ENCODE data around the gene FOXD1. TPM values are rescaled to one million over a fixed set of nuclear protein-coding genes. Genes with fewer than 3 reads are reported as not detected.

FOXD1 gene
- total and polyA plus RNA-seq, 2 donors (not counting 3 experiments of a cell fraction or from before 2014, with no cell fraction given): 0.06 to 0.20 TPM

GRCh38 chr5:73491155-73491554 lies 42.6 kb upstream of the FOXD1 start:
- H4K20me1 ChIP-seq (replicated peaks; ENCODE audit: control insufficient read depth, extremely low read depth, insufficient read depth, low read length): no peaks in the 10 kb centered on the region
- no peak overlapping the region for H3K4me3 ChIP-seq (replicated peaks in 1 of 3; ENCODE audit: insufficient read depth in 1 of 3, low read depth in 1 of 3, low read length in 3 of 3)
- ChIA-PET CTCF (no interaction called here), POLR2A (no interaction called here)
- no peak overlapping the region for H2AFZ ChIP-seq (ENCODE audit: low read depth, low read length)
- TF ChIP-seq FOS (IDR thresholded peaks at IDR 0.05; ENCODE audit: borderline replicate concordance, insufficient read depth, low read length) (no peak), MYC (IDR thresholded peaks at IDR 0.05; ENCODE audit: low read depth, low read length) (no peak), EZH2 (IDR thresholded peaks at IDR 0.05; ENCODE audit: borderline replicate concordance, low read depth, low read length, severe bottlenecking) (no peak), POLR2AphosphoS5 (IDR thresholded peaks at IDR 0.05; ENCODE audit: insufficient read depth, low read depth, low read length) (no peak), GATA2 (IDR thresholded peaks at IDR 0.05; ENCODE audit: insufficient read depth, insufficient read length, low read depth, low read length) (no peak), POLR2A (IDR thresholded peaks at IDR 0.05; ENCODE audit: low read depth, low read length) (no peak), CTCF (IDR thresholded peaks at IDR 0.05; ENCODE audit: extremely low read depth in 1 of 2, insufficient read depth in 1 of 2, low read depth in 1 of 2, low read length in 2 of 2) (no peak), JUN (IDR thresholded peaks at IDR 0.05; ENCODE audit: borderline replicate concordance, insufficient read depth, insufficient read length, low read depth) (no peak), MAX (IDR thresholded peaks at IDR 0.05; ENCODE audit: insufficient read depth, insufficient read length) (no peak)
- H3K4me2 ChIP-seq (ENCODE audit: insufficient read depth, low read length): no peak overlapping the region
- peaks cover 5% of the 10 kb centered on the region for H3K4me1 ChIP-seq (ENCODE audit: control insufficient read depth, extremely low read depth, insufficient read depth, low read length)
- DNase-seq (ENCODE audit: low read depth, low spot score) (no peak), FAIRE-seq (no peak)
- H3K27ac ChIP-seq (ENCODE audit: insufficient read depth, low read depth, low read length): no peak overlapping the region
- no peaks in the 10 kb centered on the region for H3K9me1 ChIP-seq (replicated peaks; ENCODE audit: control insufficient read depth, extremely low read depth, insufficient read depth, low read length)
- H3K9ac ChIP-seq (replicated peaks; ENCODE audit: extremely low read depth, insufficient read depth, low read length): no peak overlapping the region
- intact Hi-C loops (cut with micrococcal nuclease) (no loop called here), dilution Hi-C loops (cut with MboI; ENCODE audit: extremely low pct_ligation_motif_present, low sequenced_read_pairs) (no loop called here)
- no peaks in the 10 kb centered on the region for H3K36me3 ChIP-seq (ENCODE audit: control insufficient read depth in 2 of 2, extremely low read depth in 1 of 2, insufficient read depth in 2 of 2, low read length in 2 of 2)
- H3K9me3 ChIP-seq (replicated peaks; ENCODE audit: control insufficient read depth, insufficient read depth, low read length): no peaks in the 10 kb centered on the region
- no peaks in the 10 kb centered on the region for H3K79me2 ChIP-seq (ENCODE audit: control insufficient read depth, insufficient read depth, low read length)
- peaks cover 37 to 49% of the 10 kb centered on the region in 2 experiments for H3K27me3 ChIP-seq (ENCODE audit: control insufficient read depth in 2 of 2, insufficient read depth in 2 of 2, low read length in 2 of 2)
- no TSS peak for BruUV-seq (replicated peaks)
